ENCODE data around the gene LGR5.
"Not testable (repeated sequence)": the region's sequence is repeated elsewhere in the genome, so short reads cannot be mapped to it uniquely, and the experiment has no call there.

LGR5 gene

GRCh38 chr12:71546322-71546861, 106.8 kb downstream of the LGR5 start:
- no peak for DNase-seq (ENCODE audit: low read depth in 2 of 2, low spot score in 1 of 2)

DNA sequence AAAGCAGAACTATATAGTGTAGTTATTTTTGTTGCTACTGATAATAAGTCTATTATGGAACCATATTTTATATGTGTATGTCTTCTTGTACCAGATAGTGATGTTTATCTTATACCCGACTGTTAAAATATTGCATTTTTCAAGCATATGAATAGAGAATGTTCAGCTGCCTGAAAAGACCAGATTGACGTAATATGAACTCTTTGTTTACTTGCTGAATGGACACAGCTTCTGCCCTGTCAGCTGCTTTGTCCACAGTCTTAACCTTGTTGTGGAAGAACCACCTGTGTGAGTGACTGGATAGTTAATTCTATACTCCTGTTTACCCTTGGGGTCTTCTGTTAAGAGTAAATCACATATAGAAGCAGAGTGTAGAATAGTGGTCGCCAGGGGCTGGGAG, 109.3 kb downstream of the LGR5 start:
- no peak for DNase-seq (ENCODE audit: low read depth in 2 of 2, low spot score in 1 of 2)

GRCh38 chr12:71551529-71551928, 111.9 kb downstream of the LGR5 start:
- DNase-seq (ENCODE audit: low read depth in 2 of 2, low spot score in 1 of 2) = no peak

- no peak for DNase-seq (ENCODE audit: low read depth in 2 of 2, low spot score in 1 of 2)
Observed at GRCh38 chr12:71552728-71553501, 113.3 kb downstream of the LGR5 start.

- DNase-seq (ENCODE audit: low read depth in 2 of 2, low spot score in 1 of 2) = no peak
Observed at GRCh38 chr12:71555191-71555590, 115.6 kb downstream of the LGR5 start.

DNA sequence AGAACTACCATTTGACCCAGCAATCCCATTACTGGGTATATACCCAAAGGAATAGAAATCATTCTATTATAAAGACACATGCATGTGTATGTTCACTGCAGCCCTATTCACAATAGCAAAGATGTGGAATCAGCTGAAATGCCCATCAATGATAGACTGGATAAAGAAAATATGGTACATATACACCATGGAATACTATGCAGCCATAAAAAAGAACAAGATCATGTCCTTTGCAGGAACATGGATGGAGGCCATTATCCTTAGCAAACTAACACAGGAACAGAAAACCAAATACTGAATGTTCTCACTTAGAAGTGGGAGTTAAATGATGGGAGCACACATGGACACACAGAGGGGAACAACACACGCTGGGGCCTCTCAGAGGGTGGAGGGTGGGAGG, 116.2 kb downstream of the LGR5 start:
- not testable (repeated sequence) for DNase-seq (ENCODE audit: low read depth in 2 of 2, low spot score in 1 of 2)

GRCh38 chr12:71556448-71556847, 116.8 kb downstream of the LGR5 start:
- no peak for DNase-seq (ENCODE audit: low read depth in 2 of 2, low spot score in 1 of 2)

GRCh38 chr12:71556875-71557274, 117.3 kb downstream of the LGR5 start:
- no peak for DNase-seq (ENCODE audit: low read depth in 2 of 2, low spot score in 1 of 2)

DNA sequence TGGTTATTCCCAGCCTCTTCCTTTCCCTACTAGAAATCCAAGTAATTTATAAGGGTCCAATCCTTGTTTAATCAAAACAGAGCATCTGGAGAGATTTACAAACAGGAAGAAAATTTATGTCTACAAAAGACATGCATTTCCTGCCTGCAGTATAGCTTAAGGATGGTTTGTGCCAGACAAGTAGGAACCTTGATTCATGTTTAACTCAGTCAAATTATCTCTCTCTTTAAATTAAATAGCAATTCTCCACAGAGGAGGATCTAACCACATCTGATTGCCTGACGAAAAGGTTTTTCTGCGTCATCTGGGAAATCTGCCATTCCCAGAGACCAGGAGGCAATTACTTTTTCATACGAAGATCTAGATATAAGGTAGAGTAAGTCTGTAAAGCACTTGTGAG, 118.8 kb downstream of the LGR5 start:
- no peak for DNase-seq (ENCODE audit: low read depth in 2 of 2, low spot score in 1 of 2)

GRCh38 chr12:71562676-71563595, 123.3 kb downstream of the LGR5 start:
- DNase-seq (ENCODE audit: low read depth in 2 of 2, low spot score in 1 of 2) = no peak

DNA sequence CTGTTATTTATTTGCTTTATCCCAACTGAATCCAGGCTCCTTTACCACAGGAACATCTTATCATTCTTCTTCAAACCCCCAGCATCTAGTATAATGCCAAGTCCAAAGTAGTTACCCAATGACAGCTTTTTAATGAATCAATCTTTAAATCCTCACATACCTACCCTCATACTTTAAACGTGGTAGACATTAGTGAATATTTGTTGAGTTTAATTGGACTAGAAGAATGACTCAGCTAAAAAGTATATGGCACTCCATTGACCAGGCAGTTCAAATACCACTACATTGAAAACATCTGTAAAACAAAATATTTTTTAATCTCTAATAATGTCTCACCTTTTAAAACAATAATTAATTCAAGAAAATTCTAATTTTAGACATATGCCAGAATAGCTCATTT, 125.9 kb downstream of the LGR5 start:
- DNase-seq (ENCODE audit: low read depth in 2 of 2, low spot score in 1 of 2) = no peak

DNA sequence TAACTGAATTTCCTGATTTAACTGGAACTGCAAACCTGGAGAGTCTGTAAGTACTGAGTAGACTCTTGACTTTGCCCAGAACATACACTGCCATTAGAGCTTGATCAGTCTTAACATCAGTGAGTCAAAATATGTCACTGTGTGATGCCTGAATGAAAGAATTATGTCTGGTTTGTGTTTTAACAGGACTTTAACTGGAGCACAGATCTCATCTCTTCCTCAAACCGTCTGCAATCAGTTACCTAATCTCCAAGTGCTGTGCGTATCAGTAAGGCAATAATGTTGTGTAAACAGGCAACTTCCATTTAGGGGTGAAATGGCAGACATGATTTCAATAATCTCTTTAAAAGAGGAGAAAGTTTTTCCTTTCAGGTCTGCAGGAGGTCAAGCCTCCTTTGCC, 127.1 kb downstream of the LGR5 start:
- DNase-seq (ENCODE audit: low read depth in 2 of 2, low spot score in 1 of 2) = no peak

DNA sequence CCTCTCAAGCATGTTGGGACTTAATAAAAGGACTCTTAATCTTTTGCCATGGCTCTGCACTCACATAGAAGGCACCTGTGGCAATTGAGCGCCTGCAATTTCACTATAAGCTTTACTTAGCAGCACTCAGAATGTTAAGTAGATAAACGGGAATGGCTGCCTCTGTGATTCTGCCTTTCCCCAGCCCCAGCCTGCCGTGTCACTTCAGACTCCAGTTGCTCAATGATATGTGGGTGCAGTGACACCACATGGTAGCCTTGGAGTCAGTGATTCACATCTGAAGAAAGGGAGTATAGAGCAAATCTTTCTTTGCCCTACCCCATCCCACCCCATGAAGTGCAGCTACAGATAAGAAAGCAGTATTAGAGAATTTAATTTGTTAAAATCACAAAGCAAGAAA, 127.9 kb downstream of the LGR5 start:
- no peak for DNase-seq (ENCODE audit: low read depth in 2 of 2, low spot score in 1 of 2)

DNA sequence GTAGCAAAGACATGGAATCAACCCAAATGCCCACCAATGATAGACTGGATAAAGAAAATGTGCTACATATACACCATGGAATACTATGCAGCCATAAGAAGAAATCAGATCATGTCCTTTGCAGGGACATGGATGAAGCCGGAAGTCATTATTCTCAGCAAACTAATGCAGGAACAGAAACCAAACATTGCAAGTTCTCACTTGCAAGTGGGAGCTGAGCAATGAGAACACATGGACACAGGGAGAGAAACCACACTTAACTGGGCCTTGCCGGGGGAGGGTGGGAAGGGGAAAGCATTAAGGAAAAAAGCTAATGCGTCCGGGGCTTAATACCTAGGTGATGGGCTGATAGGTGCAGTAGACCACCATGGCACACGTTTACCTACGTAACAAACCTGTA, 130.3 kb downstream of the LGR5 start:
- DNase-seq (ENCODE audit: low read depth in 2 of 2, low spot score in 1 of 2) = not testable (repeated sequence)

- DNase-seq (ENCODE audit: low read depth in 2 of 2, low spot score in 1 of 2) = no peak
Observed at GRCh38 chr12:71576496-71576895, 136.9 kb downstream of the LGR5 start.

- DNase-seq (ENCODE audit: low read depth in 2 of 2, low spot score in 1 of 2) = no peak
Observed at GRCh38 chr12:71578694-71579258, 139.2 kb downstream of the LGR5 start.

DNA sequence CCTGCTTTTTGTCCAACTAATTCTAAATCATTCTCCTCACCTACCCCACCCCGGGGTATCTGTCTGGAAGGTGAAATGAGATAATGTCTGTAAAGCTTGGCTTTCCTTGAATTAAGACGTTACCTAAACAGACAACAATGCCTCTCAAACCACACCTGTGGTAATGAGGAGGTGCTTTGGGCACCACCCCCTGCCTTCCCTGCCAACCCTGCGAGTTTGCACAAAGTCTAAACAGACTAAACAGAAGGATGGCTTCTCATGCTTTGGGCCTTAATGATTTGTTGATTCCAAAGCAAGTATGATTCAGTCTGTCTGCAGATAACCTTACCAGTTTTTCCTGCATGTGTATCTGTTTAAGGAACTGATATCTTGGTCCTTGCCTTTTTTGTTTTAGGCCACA, 141.6 kb downstream of the LGR5 start:
- no peak for DNase-seq (ENCODE audit: low read depth in 2 of 2, low spot score in 1 of 2)

DNA sequence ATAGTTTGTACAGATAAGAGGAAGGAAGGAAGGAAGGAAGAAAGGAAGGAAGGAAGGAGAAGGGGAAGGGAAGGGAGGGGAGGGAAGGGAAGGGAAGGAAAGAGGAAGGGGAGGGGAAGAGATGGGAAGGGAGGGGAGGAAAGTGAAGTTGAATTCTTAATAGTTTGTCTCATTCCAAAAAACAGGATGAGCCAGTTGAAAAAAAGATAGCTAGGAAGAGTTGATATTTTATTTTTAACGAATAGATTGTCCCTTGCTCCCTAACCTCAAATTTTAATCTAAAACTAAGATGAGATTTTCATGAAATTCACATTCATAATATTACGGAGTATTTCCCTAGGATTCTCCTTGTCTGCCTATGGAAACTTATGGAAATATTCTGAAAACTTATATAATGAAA, 143.3 kb downstream of the LGR5 start:
- DNase-seq (ENCODE audit: low read depth in 2 of 2, low spot score in 1 of 2) = no peak

- no peak for DNase-seq (ENCODE audit: low read depth in 2 of 2, low spot score in 1 of 2)
Observed at GRCh38 chr12:71584356-71584755, 144.8 kb downstream of the LGR5 start.

DNA sequence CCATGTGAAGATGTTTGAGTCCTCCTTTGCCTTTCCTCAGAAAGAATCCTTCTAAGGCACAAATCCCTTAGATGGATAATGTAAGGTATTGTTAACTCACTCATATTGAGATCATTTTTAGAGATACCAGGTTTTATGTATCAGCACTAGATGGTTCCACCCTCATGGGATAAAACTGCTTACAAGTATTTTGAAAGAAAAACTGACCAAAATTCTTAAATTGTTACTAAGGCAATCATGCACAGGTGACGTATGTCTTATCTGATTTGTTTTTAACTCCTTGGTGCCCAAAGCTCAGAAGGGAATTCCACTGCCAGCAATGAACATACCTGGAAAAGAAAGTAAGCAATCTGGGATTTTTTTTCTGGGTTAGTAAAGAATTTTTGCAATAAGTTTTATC, 145.6 kb downstream of the LGR5 start:
- no peak for DNase-seq (ENCODE audit: low read depth in 2 of 2, low spot score in 1 of 2)

GRCh38 chr12:71587012-71587411, 147.4 kb downstream of the LGR5 start:
- DNase-seq (ENCODE audit: low read depth in 2 of 2, low spot score in 1 of 2) = no peak

GRCh38 chr12:71589478-71589881, 149.9 kb downstream of the LGR5 start:
- no peak for DNase-seq (ENCODE audit: low read depth in 2 of 2, low spot score in 1 of 2)
